GM21447 (cell line): ENCODE results near the gene JADE2.
"Not testable (repeated sequence)": the region's sequence is repeated elsewhere in the genome, so short reads cannot be mapped to it uniquely, and the experiment has no call there.

Experiments used
- ATAC-seq: cut with Tn5 transposase; IDR thresholded peaks from one replicate; pipeline ENCODE4 v1.9.1; 2021; ENCODE audit not compliant: unreplicated experiment

Gene JADE2

GRCh38 chr5:134550271-134551214 lies 25.1 kb downstream of the JADE2 start:
- ATAC-seq, result no peak

GRCh38 chr5:134551901-134552300 lies 26.4 kb downstream of the JADE2 start:
- no peak for ATAC-seq

DNA sequence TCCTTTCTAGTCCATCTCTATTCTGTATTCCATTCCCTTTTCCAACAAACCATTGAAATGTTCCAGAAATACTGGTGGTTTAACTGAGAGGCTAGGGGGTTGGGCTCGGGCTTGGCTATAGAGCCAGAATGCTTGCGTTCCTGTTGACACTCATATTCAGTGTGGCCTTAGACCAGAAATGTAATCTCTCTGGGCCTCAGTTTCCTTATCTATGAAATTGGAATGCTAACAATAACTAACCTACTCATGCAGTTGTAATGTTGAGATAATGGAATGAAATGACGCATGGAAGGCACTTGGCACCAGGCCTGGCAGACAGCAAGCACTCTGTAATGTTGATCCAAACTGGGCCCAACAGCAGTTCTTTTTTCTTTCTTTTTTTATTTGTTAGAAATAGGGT lies 26.8 kb downstream of the JADE2 start:
- ATAC-seq, result no peak

GRCh38 chr5:134552716-134553115 lies 27.2 kb downstream of the JADE2 start:
- not testable (repeated sequence) for ATAC-seq

- no peak for ATAC-seq
Observed at GRCh38 chr5:134553821-134554267, 28.4 kb downstream of the JADE2 start.

- ATAC-seq, result peak; percentile 48
Observed at GRCh38 chr5:134554319-134555222, 29.1 kb downstream of the JADE2 start.

- no peak for ATAC-seq
Observed at GRCh38 chr5:134555223-134555889, 29.9 kb downstream of the JADE2 start.

DNA sequence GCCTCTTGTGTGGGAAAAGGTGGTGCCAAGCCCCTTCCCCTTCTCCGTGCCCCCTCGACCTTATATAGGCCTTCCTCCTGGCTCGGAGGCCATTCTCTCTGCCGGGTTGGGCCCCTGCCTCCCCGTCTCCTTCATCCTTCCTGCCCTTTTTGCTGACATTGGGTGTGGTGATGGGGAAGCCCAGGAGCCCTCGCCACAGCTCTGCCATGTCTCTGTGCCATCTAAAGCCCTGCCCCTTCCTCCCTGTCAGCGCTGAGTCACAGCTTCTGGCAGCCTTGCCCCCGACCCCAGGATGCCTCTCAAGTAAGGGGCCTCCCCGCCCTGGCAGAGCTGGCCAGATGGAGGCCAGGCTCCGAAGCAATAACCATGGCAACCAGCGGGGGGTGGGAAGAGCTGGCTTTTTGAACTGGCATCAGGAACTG lies 30.4 kb downstream of the JADE2 start:
- peak; percentile 45 for ATAC-seq

- ATAC-seq, result not testable (repeated sequence)
Observed at GRCh38 chr5:134556588-134556987, 31.1 kb downstream of the JADE2 start.

GRCh38 chr5:134556994-134557393 lies 31.5 kb downstream of the JADE2 start:
- ATAC-seq, result no peak

DNA sequence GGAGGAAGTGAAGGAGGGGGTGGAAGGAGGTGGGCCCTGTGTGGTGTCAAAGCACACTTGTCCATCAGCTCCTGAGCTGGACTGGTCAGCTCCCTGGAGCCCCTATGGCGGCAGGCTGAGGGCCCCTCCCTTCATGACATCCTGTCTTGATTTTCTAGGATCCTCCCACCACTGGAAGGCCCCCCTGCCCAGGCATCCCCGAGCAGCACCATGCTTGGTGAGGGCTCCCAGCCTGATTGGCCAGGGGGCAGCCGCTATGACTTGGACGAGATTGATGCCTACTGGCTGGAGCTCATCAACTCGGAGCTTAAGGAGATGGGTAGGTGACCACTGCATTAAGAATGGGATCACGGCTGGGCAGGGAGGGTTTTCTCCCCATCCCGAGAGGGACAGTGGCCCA lies 34.2 kb downstream of the JADE2 start:
- ATAC-seq, result no peak

GRCh38 chr5:134560698-134561097 lies 35.2 kb downstream of the JADE2 start:
- no peak for ATAC-seq

DNA sequence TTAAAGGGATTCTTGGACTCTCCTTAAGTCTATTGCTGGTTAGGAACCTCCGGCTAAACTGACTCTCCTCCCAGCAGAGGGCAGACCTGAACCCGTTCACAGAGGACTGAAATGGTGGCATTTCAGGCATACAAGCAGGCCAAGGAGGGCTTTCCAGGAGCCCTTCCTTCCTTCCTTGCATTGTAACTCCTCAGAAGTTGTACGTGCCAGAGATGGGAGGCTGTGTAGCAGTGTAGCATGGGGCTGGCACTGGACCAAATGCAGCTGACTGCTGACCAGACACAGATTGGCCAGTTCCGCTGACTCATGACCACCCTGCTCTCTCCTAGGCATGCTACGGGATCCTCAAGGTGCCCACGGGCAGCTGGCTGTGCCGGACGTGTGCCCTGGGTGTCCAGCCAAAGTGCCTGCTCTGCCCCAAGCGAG lies 36.4 kb downstream of the JADE2 start:
- ATAC-seq, result no peak

- ATAC-seq, result no peak
Observed at GRCh38 chr5:134563221-134563620, 37.8 kb downstream of the JADE2 start.

DNA sequence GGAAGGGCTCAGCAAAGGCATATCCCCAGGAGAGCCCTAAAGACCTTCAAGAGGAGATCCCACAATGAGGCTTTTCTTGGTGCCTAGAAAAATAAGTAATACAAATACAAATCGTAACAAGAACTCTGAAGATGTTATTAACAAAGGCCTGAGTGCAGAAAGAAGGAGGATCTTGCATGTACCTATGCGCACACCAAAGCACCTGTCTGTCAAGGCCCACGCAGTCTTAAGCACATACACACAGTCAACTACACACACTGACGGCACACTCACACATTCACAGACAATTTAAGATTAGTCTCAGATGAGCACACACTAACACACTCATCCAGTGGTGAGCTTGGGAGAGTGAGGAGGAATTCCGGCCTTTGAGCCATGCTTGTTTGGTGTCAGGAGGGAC lies 38.5 kb downstream of the JADE2 start:
- ATAC-seq, result no peak

GRCh38 chr5:134564396-134564795 lies 38.9 kb downstream of the JADE2 start:
- no peak for ATAC-seq

DNA sequence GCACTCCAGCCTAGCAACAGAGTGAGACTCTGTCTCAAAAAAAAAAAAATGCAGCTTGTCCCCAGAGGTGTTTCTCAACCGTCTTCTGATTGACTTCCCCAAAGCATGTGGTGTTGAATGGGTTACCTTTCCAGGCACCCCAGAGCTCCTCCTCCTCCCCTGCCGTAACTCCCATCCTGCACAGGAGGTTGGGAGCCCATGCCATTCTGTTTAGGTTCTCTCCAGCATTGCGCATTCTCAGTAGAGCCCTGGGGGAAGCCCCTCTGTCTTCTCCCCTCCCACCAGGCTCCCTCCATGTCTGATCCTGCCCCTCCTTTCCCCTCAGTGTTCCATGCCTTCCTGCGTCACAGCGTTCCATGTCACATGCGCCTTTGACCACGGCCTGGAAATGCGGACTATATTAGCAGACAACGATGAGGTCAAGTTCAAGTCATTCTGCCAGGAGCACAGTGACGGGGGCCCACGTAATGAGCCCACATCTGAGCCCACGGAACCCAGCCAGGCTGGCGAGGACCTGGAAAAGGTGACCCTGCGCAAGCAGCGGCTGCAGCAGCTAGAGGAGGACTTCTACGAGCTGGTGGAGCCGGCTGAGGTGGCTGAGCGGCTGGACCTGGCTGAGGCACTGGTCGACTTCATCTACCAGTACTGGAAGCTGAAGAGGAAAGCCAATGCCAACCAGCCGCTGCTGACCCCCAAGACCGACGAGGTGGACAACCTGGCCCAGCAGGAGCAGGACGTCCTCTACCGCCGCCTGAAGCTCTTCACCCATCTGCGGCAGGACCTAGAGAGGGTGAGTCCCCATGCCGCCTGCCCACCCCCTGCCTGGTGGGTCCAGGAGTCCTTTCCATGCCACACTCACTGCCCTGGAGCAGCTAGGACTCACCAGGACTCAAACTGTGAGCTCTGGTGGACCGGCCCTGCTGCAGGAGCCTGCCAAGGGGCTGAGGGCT lies 40.6 kb downstream of the JADE2 start:
- ATAC-seq, result no peak

DNA sequence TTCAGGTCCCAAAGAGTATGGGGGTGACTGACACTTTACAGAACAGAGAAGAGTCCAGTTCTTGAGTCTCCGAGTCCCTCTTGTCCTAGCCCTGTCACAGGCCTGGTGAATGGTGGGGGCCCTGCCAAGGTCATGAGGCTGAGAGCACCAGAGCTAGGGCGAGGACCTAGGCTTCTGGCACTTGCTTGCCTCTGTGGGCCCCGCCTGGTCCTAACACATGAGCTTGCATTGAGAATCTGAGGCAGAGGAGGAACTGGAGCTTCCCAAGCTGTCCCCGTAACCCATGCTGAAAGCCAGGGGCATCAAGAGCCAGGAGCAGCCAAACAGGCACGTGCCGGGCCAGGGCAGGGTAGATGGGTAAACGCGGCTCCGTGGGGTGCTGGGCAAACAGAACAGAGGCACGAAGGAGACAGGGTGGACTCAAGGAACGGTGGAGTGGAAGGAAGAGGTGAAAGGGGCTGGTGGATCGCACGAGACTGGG lies 41.3 kb downstream of the JADE2 start:
- ATAC-seq, result no peak

GRCh38 chr5:134567641-134568336 lies 42.3 kb downstream of the JADE2 start:
- ATAC-seq, result no peak
